Fibroblast of the aortic adventitia (primary cell): Measurements from ENCODE around the gene GRIN3A. TPM values are rescaled to one million over a fixed set of nuclear protein-coding genes. Genes with fewer than 3 reads are reported as not detected.
"Not testable (repeated sequence)": the region's sequence is repeated elsewhere in the genome, so short reads cannot be mapped to it uniquely, and the experiment has no call there.

Experiments
- DNase-seq: peaks from one replicate; pipeline ENCODE4 v3.0.0-alpha.2; 2010; ENCODE audit warnings: low read depth
- H3K4me3 ChIP-seq: 2 replicates; pipeline ENCODE4 v1.5.1; 2011; ENCODE audit warnings: low read depth, mild to moderate bottlenecking, control low read depth, low read length, moderate library complexity
- CTCF ChIP-seq: IDR thresholded peaks from 2 replicates; pipeline ENCODE4 v1.5.1; 2011; ENCODE audit warnings: mild to moderate bottlenecking, low read length, control low read depth, inconsistent platforms; ENCODE audit not compliant: insufficient read depth
- total RNA-seq: library from RNA; depleted of rRNA; stranded (reverse); fragments of >200 nt; gene quantifications from 2 replicates; pipeline ENCODE4 v1.2.3, GENCODE V29; 2012; ENCODE audit warnings: low replicate concordance

The GRIN3A gene
- total RNA-seq, 1 donor: 0.09 TPM

- DNase-seq: peak; percentile 4
- TF ChIP-seq CTCF: peak; percentile 59
- H3K4me3 ChIP-seq: no peak overlapping the region
Observed at GRCh38 chr9:101727612-101728524, 10.6 kb downstream of the GRIN3A start.

- not testable (repeated sequence) for DNase-seq, H3K4me3 ChIP-seq
Observed at GRCh38 chr9:101724271-101724670, 14.2 kb downstream of the GRIN3A start.

- H3K4me3 ChIP-seq: no peak overlapping the region
- DNase-seq: no peak
- no peak for TF ChIP-seq CTCF
Observed at GRCh38 chr9:101718192-101718591, 20.3 kb downstream of the GRIN3A start.

GRCh38 chr9:101716629-101717028, 21.8 kb downstream of the GRIN3A start:
- DNase-seq: no peak
- TF ChIP-seq CTCF: no peak
- H3K4me3 ChIP-seq: no peak overlapping the region

- no peak for DNase-seq
- TF ChIP-seq CTCF: peak; percentile 49
- no peak overlapping the region for H3K4me3 ChIP-seq
Observed at GRCh38 chr9:101711330-101711941, 27.0 kb downstream of the GRIN3A start.

- no peak for TF ChIP-seq CTCF
- H3K4me3 ChIP-seq: no peak overlapping the region
- no peak for DNase-seq
Observed at GRCh38 chr9:101708855-101709254, 29.6 kb downstream of the GRIN3A start.

GRCh38 chr9:101707721-101708120, 30.7 kb downstream of the GRIN3A start:
- no peak for TF ChIP-seq CTCF
- no peak for DNase-seq
- no peak overlapping the region for H3K4me3 ChIP-seq
